ENCODE data around the gene ASIC1. TPM values are rescaled to one million over a fixed set of nuclear protein-coding genes. Genes with fewer than 3 reads are reported as not detected.

ASIC1 gene
- polyA plus RNA-seq, 3 donors, result 3.3 to 4.1 (median 4.0) TPM

GRCh38 chr12:50058743-50059312 is 1.4 kb downstream of the ASIC1 start:
- DNase-seq (ENCODE audit: low read depth in 3 of 3, low spot score in 2 of 3), result no peak

GRCh38 chr12:50059440-50060119 is 2.2 kb downstream of the ASIC1 start:
- DNase-seq (ENCODE audit: low read depth in 3 of 3, low spot score in 2 of 3), result no peak

- no peak for DNase-seq (ENCODE audit: low read depth in 3 of 3, low spot score in 2 of 3)
Observed at GRCh38 chr12:50060120-50060468, 2.7 kb downstream of the ASIC1 start.

GRCh38 chr12:50061171-50061570 is 3.8 kb downstream of the ASIC1 start:
- no peak for DNase-seq (ENCODE audit: low read depth in 3 of 3, low spot score in 2 of 3)

DNA sequence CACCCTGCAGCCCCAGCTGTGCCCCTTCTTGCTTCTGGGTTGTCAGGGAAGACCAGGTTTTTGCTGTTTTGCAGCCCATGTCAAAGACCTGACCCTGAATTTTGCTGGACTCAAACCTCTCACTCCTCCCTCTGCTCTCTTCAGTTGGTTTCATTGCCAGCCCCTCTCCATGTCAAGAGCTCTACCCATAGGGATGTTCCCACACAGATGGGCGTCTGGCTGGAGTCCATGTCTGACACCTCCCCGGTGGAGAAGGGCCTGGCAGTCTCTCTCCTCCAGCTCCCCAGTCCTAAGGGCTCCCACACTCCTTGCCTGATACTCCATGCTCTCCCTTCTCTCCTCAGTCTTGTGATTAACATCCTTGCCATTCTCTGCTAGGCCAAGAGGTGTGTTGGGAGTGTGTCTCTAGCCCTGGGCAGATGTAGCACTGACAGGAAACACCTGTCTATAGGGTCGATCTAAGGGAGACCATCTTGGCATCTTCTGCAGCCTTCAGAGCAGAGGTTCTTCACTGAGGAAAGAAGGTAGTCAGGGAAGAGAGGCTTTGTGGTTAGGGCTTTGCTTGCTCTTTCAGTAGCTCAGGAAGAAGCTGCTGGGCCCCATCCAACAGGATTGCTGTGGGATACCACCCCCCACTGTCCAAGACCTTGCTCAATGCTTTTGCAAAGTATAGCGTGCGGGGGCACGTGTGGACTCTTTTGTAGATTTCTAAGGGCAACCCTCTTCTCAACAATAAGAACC is 4.7 kb downstream of the ASIC1 start:
- no peak for DNase-seq (ENCODE audit: low read depth in 3 of 3, low spot score in 2 of 3)

GRCh38 chr12:50062728-50063460 is 5.5 kb downstream of the ASIC1 start:
- DNase-seq (ENCODE audit: low read depth in 3 of 3, low spot score in 2 of 3), result no peak

DNA sequence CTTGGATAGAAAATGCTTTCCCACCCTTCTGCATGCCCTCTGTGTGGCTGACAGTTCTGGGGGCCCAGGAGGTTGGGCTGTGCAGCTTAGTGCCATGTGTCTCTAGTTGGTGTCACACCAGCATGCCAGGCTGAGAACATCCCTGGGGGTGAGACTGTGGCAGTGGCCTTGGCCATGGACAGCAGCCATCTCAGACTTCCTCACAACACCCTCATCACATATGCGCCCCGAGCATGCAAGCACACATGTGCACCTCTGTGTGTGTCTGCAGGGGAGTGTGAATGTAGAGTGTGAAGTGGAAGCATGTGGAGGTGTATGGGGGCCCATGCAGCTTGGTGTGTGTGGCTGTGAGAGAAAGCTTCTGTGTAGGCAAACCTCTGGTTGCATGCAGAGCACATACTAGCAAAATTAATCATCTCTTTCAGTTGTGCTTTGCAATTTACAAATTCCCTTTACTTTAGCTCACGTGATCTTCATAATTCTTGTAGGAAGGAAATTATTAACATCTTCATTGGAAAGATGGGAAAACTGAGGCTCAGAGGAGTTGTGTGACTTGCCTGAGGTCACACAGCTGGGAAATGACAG is 8.4 kb downstream of the ASIC1 start:
- no peak for DNase-seq (ENCODE audit: low read depth in 3 of 3, low spot score in 2 of 3)

DNA sequence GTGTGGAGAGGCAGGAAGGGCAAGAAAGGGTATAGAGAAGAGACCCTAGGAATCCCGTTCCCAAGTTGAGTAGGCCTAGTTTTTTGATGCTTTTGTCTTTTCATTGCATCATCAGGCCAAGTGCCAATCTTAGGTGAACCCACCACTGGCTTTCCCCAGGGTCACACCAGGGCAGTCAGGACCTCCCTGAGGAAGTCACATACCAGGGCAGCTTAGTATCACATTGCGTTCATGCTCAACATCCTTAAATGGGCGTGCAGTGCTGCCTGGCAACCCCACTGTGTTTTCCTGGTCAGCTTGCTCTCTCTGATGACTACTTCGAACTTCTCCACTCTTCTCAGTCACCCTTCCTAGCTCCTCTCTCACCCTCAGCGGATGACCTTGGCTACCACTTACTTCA is 9.0 kb downstream of the ASIC1 start:
- DNase-seq (ENCODE audit: low read depth in 3 of 3, low spot score in 2 of 3), result no peak

GRCh38 chr12:50069069-50069468 is 11.7 kb downstream of the ASIC1 start:
- DNase-seq (ENCODE audit: low read depth in 3 of 3, low spot score in 2 of 3), result no peak

GRCh38 chr12:50069539-50069938 is 12.1 kb downstream of the ASIC1 start:
- no peak for DNase-seq (ENCODE audit: low read depth in 3 of 3, low spot score in 2 of 3)

GRCh38 chr12:50070314-50071060 is 13.1 kb downstream of the ASIC1 start:
- no peak for DNase-seq (ENCODE audit: low read depth in 3 of 3, low spot score in 2 of 3)

DNA sequence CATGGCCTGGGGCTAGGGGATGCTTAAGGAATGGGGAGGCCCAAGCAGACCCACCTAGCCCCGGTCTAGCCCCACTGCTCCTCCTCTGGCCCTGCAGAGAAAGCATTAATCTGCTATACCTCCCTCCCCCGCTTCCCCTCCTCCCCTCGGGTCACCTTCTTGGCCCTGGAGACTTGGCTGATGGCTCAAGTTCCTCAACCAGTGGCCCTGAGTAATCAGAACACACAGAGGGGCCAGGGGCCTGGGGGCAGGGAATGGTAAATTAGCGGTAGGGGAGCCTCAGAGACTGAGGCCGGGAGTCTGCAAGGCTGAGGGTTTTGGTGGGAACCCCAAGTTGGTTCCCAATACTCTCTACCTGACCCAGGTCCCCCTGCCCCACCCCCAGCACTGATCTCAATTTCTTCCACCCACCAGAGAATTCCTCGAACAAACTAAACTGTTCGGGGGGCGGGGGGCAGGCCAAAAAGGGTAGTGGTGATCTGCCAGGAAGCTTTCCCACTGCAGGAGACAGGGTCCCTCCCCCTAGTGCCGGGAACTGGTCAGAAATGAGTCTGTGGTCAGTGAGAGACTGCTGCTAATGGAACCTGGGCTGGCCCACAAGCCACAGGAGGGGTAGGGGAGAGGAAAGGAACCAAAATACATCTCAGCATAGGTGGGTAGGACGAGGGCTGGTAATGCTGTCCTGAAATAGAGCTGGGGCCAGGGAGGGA is 15.0 kb downstream of the ASIC1 start:
- DNase-seq (ENCODE audit: low read depth in 3 of 3, low spot score in 2 of 3), result no peak

DNA sequence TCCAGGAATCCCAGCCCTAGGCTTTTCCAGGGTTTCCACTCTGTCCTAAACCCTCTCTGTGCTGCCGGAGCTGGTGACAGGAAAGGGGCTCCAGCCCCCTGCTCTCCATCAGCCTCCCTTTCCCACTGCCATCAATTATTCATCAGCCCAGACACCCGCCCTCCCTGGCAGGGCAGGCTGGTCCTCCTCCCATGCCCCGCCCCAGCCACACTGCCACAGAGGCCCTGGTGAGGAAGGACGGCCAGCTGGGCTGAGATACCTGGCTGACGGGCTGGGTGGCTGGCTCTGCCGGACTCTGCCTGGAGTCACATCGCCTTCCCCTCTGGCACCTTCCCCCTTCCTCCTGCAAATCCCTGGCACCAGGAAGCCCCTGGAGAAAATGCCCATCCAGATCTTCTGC is 15.8 kb downstream of the ASIC1 start:
- DNase-seq (ENCODE audit: low read depth in 3 of 3, low spot score in 2 of 3), result no peak

GRCh38 chr12:50073712-50074111 is 16.3 kb downstream of the ASIC1 start:
- no peak for DNase-seq (ENCODE audit: low read depth in 3 of 3, low spot score in 2 of 3)

- DNase-seq (ENCODE audit: low read depth in 3 of 3, low spot score in 2 of 3), result no peak
Observed at GRCh38 chr12:50074936-50075807, 17.8 kb downstream of the ASIC1 start.

DNA sequence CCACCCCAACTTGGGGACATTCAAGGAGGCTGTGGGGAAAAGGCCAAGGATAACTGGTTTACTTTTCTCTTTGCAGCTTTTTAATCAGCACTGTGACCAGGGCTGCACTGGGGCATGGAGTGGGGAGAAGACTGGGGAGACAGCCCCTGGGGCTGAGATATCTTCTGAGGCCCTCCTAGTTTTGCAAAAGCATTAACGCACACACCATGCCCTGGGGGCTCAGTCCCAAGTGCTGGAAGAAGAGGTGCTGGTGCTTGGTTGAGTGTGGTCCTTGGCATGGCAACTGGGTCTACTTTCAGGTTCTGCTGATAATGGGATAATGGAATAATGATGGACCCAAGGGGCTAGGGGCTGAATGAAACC is 18.4 kb downstream of the ASIC1 start:
- no peak for DNase-seq (ENCODE audit: low read depth in 3 of 3, low spot score in 2 of 3)

DNA sequence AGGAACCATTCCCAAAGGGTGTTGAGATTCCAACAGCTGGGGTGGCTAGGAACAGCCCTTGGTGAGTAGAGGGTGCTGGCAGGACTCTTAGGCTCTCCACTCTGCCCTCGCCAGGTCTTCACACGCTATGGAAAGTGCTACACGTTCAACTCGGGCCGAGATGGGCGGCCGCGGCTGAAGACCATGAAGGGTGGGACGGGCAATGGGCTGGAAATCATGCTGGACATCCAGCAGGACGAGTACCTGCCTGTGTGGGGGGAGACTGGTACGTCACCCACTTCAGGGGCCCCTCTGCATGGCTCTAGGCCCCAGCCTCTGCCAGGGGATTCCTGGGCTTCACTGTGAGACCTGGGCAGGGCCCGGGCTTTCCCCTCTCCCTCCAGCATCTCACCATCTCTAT is 19.7 kb downstream of the ASIC1 start:
- DNase-seq (ENCODE audit: low read depth in 3 of 3, low spot score in 2 of 3), result no peak

DNA sequence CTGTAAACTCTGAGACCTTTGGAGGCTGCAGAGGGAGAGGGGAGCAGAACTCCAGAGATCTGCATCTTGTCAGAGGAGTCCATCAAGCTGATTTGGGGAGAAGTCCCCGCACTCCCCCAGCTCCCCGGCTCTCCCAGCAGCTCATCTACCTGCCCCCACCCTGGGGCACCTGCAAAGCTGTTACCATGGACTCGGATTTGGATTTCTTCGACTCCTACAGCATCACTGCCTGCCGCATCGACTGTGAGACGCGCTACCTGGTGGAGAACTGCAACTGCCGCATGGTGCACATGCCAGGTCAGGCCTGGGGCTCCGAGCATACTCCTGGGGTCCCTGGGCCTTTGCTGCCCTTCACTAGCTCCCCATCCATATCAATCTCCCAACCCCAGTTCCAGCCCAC is 20.9 kb downstream of the ASIC1 start:
- DNase-seq (ENCODE audit: low read depth in 3 of 3, low spot score in 2 of 3), result no peak

- DNase-seq (ENCODE audit: low read depth in 3 of 3, low spot score in 2 of 3), result no peak
Observed at GRCh38 chr12:50079771-50080170, 22.4 kb downstream of the ASIC1 start.
